Trophoblast cell (in vitro differentiated cells and primary cell): ENCODE results near the gene A1CF.

ENCODE experiments used
- DNase-seq, 2 donors: peaks; one replicate each; pipeline ENCODE4 v3.0.0-alpha.2; 2016
- H2AFZ ChIP-seq: 2 replicates; pipeline ENCODE4 v1.6.1; 2013; ENCODE audit warnings: low read length, moderate library complexity, mild to moderate bottlenecking; ENCODE audit not compliant: insufficient read depth, poor library complexity
- H2AK5ac ChIP-seq: 2 replicates; pipeline ENCODE4 v1.6.1; 2013; ENCODE audit warnings: mild to moderate bottlenecking, low read length
- H2BK120ac ChIP-seq: 2 replicates; pipeline ENCODE4 v1.6.1; 2013; ENCODE audit warnings: low read length, mild to moderate bottlenecking, moderate library complexity; ENCODE audit not compliant: insufficient read depth, poor library complexity
- H2BK12ac ChIP-seq: 2 replicates; pipeline ENCODE4 v1.6.1; 2013; ENCODE audit warnings: mild to moderate bottlenecking, low read length, moderate library complexity
- H2BK5ac ChIP-seq: 2 replicates; pipeline ENCODE4 v1.6.1; 2013; ENCODE audit warnings: low read length, low read depth, moderate library complexity, mild to moderate bottlenecking; ENCODE audit not compliant: poor library complexity
- H3K14ac ChIP-seq: 2 replicates; pipeline ENCODE4 v1.6.1; 2013; ENCODE audit warnings: mild to moderate bottlenecking, low read length
- H3K18ac ChIP-seq: 2 replicates; pipeline ENCODE4 v1.6.1; 2013; ENCODE audit warnings: mild to moderate bottlenecking, low read length
- H3K23ac ChIP-seq: 2 replicates; pipeline ENCODE4 v1.6.1; 2013; ENCODE audit warnings: low read length
- H3K27ac ChIP-seq: 2 replicates; pipeline ENCODE4 v1.5.1; 2013; ENCODE audit warnings: low read depth, mild to moderate bottlenecking, inconsistent platforms, low read length, moderate library complexity
- H3K27me3 ChIP-seq: 2 replicates; pipeline ENCODE4 v1.6.1; 2013; ENCODE audit warnings: inconsistent platforms, mild to moderate bottlenecking, low read length, moderate library complexity; ENCODE audit not compliant: insufficient read depth
- H3K36me3 ChIP-seq, 2 experiments: 1 replicate in 1 of 2; 2 replicates in 1 of 2; pipeline ENCODE4 v1.6.1; 2013; ENCODE audit warnings: low read length in 2 of 2, mild to moderate bottlenecking in 2 of 2, moderate library complexity in 1 of 2; ENCODE audit not compliant: insufficient read depth in 2 of 2, control insufficient read depth in 1 of 2
- H3K4ac ChIP-seq: 2 replicates; pipeline ENCODE4 v1.6.1; 2013; ENCODE audit warnings: low read depth, mild to moderate bottlenecking, low read length, moderate library complexity
- H3K4me1 ChIP-seq, 2 experiments: 1 replicate in 1 of 2; 2 replicates in 1 of 2; pipeline ENCODE4 v1.6.1; 2013; ENCODE audit warnings: low read length in 2 of 2, mild to moderate bottlenecking in 2 of 2, moderate library complexity in 1 of 2; ENCODE audit not compliant: insufficient read depth in 2 of 2, control insufficient read depth in 1 of 2
- H3K4me2 ChIP-seq: 2 replicates; pipeline ENCODE4 v1.6.1; 2013; ENCODE audit warnings: inconsistent platforms, mild to moderate bottlenecking, low read length, moderate library complexity
- H3K4me3 ChIP-seq: 2 replicates; pipeline ENCODE4 v1.5.1; 2013; ENCODE audit warnings: mild to moderate bottlenecking, low read depth, low read length, inconsistent platforms
- H3K79me1 ChIP-seq: one replicate; pipeline ENCODE4 v1.6.1; 2013; ENCODE audit warnings: low read length
- H3K79me2 ChIP-seq: 2 replicates; pipeline ENCODE4 v1.6.1; 2013; ENCODE audit warnings: low read length, mild to moderate bottlenecking; ENCODE audit not compliant: control insufficient read depth, insufficient read depth, poor library complexity
- H3K9ac ChIP-seq: 2 replicates; pipeline ENCODE4 v1.6.1; 2013; ENCODE audit warnings: mild to moderate bottlenecking, low read length
- H3K9me3 ChIP-seq: 2 replicates; pipeline ENCODE4 v1.6.1; 2013; ENCODE audit warnings: low read depth, mild to moderate bottlenecking, control low read depth, inconsistent platforms, low read length; ENCODE audit not compliant: insufficient read depth
- H4K12ac ChIP-seq: 2 replicates; pipeline ENCODE4 v1.6.1; 2013; ENCODE audit warnings: low read depth, mild to moderate bottlenecking, low read length, moderate library complexity
- H4K8ac ChIP-seq: 2 replicates; pipeline ENCODE4 v1.6.1; 2013; ENCODE audit warnings: low read depth, mild to moderate bottlenecking, low read length, moderate library complexity
- H4K91ac ChIP-seq: one replicate; pipeline ENCODE4 v1.6.1; 2013; ENCODE audit warnings: low read depth, mild to moderate bottlenecking, low read length, moderate library complexity
- WGBS: extraction: QIAGEN DNeasy Blood & Tissue Kit; methylation state at CpG from one replicate; pipeline ENCODE4 v1.1.7; 2013; ENCODE audit warnings: missing lambda C conversion rate; ENCODE audit not compliant: insufficient read length, insufficient coverage; ENCODE audit errors: extremely low coverage; 5-methylcytosine and 5-hydroxymethylcytosine counted together

A1CF gene

DNA sequence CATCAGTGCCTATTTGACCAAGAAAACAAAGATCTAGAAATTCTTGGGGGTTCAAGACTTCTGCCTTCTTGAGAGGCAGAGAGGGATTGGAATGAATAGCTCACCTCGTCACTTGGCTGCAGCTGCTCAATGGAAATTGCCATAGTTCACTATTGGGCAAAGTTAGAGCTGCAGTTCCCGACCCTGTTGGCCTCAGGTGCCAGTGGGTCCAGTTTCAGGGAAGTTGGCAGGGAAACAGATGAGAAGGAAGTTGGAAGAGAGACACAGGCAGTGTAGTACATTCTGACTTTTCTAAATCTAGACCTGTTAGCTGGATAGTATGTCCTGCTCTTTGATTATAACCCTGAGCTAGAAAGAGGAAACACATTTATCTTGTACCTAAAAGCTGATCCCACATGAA is 19.1 kb downstream of the A1CF start:
- DNase-seq = no peak
- Histone ChIP-seq H2AK5ac (no peak overlapping the region), H3K9me3 (no peaks in the 10 kb centered on the region), H3K18ac (no peak overlapping the region), H3K79me2 (no peaks in the 10 kb centered on the region), H3K79me1 (no peaks in the 10 kb centered on the region), H3K4ac (no peak overlapping the region), H3K4me1 (no peaks in the 10 kb centered on the region), H3K36me3 (no peaks in the 10 kb centered on the region), H2BK120ac (no peak overlapping the region), H2BK12ac (no peak overlapping the region), H2BK5ac (no peak overlapping the region), H2AFZ (no peak overlapping the region), H3K23ac (no peak overlapping the region), H4K91ac (no peak overlapping the region), H3K4me2 (no peak overlapping the region), H3K27me3 (no peaks in the 10 kb centered on the region), H4K8ac (no peak overlapping the region), H4K12ac (no peak overlapping the region), H3K4me3 (no peak overlapping the region), H3K14ac (no peak overlapping the region), H3K9ac (no peak overlapping the region), H3K27ac (no peak overlapping the region)
- WGBS = no CpG with 5 or more reads among the region's 2 CpGs

DNA sequence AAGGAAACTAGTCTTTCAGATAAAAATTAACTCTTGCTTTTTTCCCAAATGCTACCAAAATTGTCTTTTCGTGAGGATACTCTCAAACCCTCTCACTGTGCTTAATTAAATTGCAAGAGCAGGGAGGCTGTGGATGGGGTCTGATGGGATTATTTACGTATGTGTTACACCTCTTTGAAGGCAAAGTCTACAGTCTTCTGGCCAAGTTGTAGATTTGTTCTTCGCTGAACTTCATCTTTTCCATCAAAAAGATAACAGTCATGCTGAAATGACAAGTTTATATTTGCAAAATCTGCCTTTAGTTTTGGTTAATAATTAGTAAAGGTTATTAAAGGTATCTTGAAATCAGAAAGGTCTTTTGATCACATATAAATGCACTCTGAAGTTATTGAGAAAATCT is 22.7 kb downstream of the A1CF start:
- no peaks in the 10 kb centered on the region for H3K36me3 ChIP-seq
- H4K12ac ChIP-seq = no peak overlapping the region
- H3K14ac ChIP-seq = no peak overlapping the region
- H3K27ac ChIP-seq = no peak overlapping the region
- H2AFZ ChIP-seq = no peak overlapping the region
- H3K79me2 ChIP-seq = no peaks in the 10 kb centered on the region
- H3K4me3 ChIP-seq = no peak overlapping the region
- WGBS = no CpG with 5 or more reads among the region's 3 CpGs
- H3K18ac ChIP-seq = no peak overlapping the region
- H3K27me3 ChIP-seq = no peaks in the 10 kb centered on the region
- no peak for DNase-seq
- no peak overlapping the region for H4K8ac ChIP-seq
- no peak overlapping the region for H2BK12ac ChIP-seq
- no peak overlapping the region for H3K4me2 ChIP-seq
- no peaks in the 10 kb centered on the region for H3K9me3 ChIP-seq
- H3K9ac ChIP-seq = no peak overlapping the region
- H3K4me1 ChIP-seq = no peaks in the 10 kb centered on the region
- no peaks in the 10 kb centered on the region for H3K79me1 ChIP-seq
- no peak overlapping the region for H2BK120ac ChIP-seq
- H3K4ac ChIP-seq = no peak overlapping the region
- H4K91ac ChIP-seq = no peak overlapping the region
- no peak overlapping the region for H2AK5ac ChIP-seq
- no peak overlapping the region for H3K23ac ChIP-seq
- no peak overlapping the region for H2BK5ac ChIP-seq

DNA sequence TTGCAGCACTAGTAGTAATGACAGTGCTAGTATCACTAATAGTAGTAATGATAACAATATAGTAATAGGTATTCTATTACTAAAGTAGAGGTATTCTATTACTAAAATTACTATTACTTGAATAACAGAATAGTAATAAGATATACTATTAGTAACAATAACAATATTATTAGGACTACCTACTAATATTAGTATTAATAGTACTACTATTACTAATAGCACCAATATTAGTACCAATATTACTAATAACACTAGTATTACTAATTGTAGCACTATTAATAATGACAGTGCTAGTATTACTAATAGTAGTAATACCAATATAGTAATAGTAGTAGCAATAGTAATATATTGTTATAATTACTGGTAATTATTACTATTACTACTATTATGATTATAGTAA is 24.1 kb downstream of the A1CF start:
- H4K8ac ChIP-seq = no peak overlapping the region
- no peak overlapping the region for H2BK12ac ChIP-seq
- no peaks in the 10 kb centered on the region for H3K36me3 ChIP-seq
- DNase-seq = no peak
- no peak overlapping the region for H2BK120ac ChIP-seq
- H3K27me3 ChIP-seq = no peaks in the 10 kb centered on the region
- H3K4me3 ChIP-seq = no peak overlapping the region
- no peak overlapping the region for H3K27ac ChIP-seq
- no peak overlapping the region for H4K91ac ChIP-seq
- H3K18ac ChIP-seq = no peak overlapping the region
- H3K4me2 ChIP-seq = no peak overlapping the region
- no peak overlapping the region for H4K12ac ChIP-seq
- no peak overlapping the region for H2AFZ ChIP-seq
- no peaks in the 10 kb centered on the region for H3K79me2 ChIP-seq
- H3K23ac ChIP-seq = no peak overlapping the region
- H2AK5ac ChIP-seq = no peak overlapping the region
- no peak overlapping the region for H3K4ac ChIP-seq
- no peaks in the 10 kb centered on the region for H3K9me3 ChIP-seq
- no peak overlapping the region for H3K14ac ChIP-seq
- H3K79me1 ChIP-seq = no peaks in the 10 kb centered on the region
- no peak overlapping the region for H2BK5ac ChIP-seq
- H3K4me1 ChIP-seq = no peaks in the 10 kb centered on the region
- no peak overlapping the region for H3K9ac ChIP-seq

DNA sequence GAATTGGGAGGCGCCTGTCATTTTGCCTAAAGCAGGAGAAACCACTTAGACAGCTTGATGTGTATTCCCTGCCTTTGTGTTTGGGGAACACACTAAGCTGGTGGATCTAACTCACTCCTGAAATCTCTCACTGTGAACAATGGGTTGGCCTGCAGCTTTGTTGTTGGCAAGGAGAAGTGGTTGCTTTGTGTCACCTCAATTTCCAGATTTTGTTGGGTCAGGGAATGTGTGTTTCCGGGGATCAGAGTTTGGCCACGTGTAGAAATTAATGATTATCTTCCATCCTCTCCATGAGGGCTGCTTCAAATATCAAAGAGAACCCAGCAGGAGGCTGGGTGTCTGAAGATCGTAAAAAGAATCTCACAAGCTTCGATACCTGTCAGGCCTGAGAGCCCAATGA is 27.8 kb downstream of the A1CF start:
- Histone ChIP-seq H2BK12ac (no peak overlapping the region), H3K4me1 (no peaks in the 10 kb centered on the region), H3K27ac (no peak overlapping the region), H3K4me2 (no peak overlapping the region), H3K79me2 (no peaks in the 10 kb centered on the region), H3K18ac (no peak overlapping the region), H3K4me3 (no peak overlapping the region), H3K27me3 (no peaks in the 10 kb centered on the region), H4K8ac (no peak overlapping the region), H2AK5ac (no peak overlapping the region), H3K4ac (no peak overlapping the region), H3K9ac (no peak overlapping the region), H2BK5ac (no peak overlapping the region), H4K12ac (no peak overlapping the region), H3K23ac (no peak overlapping the region), H3K14ac (no peak overlapping the region), H3K79me1 (no peaks in the 10 kb centered on the region), H4K91ac (no peak overlapping the region), H3K36me3 (no peaks in the 10 kb centered on the region), H2BK120ac (no peak overlapping the region), H3K9me3 (no peaks in the 10 kb centered on the region), H2AFZ (no peak overlapping the region)
- DNase-seq = no peak
- no CpG with 5 or more reads among the region's 5 CpGs for WGBS

DNA sequence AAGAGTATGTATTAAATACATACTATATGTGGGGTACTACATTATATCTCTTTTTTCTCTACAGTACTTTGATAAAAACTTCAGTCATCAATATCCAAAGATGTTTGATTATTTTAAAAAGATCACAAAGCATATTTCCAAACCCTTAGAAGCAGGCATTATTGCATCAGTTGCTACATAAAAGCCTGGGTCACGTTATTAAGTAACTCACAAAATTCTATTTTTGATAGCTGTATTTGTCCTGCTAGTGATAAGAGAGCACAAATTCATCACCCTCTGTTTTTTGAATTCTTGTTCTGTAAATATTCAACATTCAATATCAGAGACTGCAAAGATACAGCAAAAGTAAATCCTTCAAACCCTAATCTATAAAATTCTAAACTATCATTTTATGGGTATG is 30.0 kb downstream of the A1CF start:
- no CpG with 5 or more reads among the region's 1 CpG for WGBS
- no peak overlapping the region for H3K4me3 ChIP-seq

More for the DNA sequence above, 30.0 kb downstream of the A1CF start:
- H3K4me2 ChIP-seq = no peak overlapping the region
- H3K9ac ChIP-seq = no peak overlapping the region
- H3K27ac ChIP-seq = no peak overlapping the region
- H3K18ac ChIP-seq = no peak overlapping the region
- no peaks in the 10 kb centered on the region for H3K9me3 ChIP-seq
- H2BK12ac ChIP-seq = no peak overlapping the region
- H4K8ac ChIP-seq = no peak overlapping the region
- no peaks in the 10 kb centered on the region for H3K79me1 ChIP-seq
- H3K27me3 ChIP-seq = no peaks in the 10 kb centered on the region
- H3K36me3 ChIP-seq = no peaks in the 10 kb centered on the region
- H4K12ac ChIP-seq = no peak overlapping the region
- H2BK120ac ChIP-seq = no peak overlapping the region
- H3K14ac ChIP-seq = no peak overlapping the region
- no peak overlapping the region for H3K23ac ChIP-seq
- no peak overlapping the region for H3K4ac ChIP-seq
- H2AFZ ChIP-seq = no peak overlapping the region
- no peak overlapping the region for H2BK5ac ChIP-seq
- no peak overlapping the region for H2AK5ac ChIP-seq
- DNase-seq = no peak
- H3K79me2 ChIP-seq = no peaks in the 10 kb centered on the region
- no peaks in the 10 kb centered on the region for H3K4me1 ChIP-seq
- no peak overlapping the region for H4K91ac ChIP-seq
